Spinal cord (tissue), 10 donors: ENCODE results near the gene LAMA3. TPM values are rescaled to one million over a fixed set of nuclear protein-coding genes. Genes with fewer than 3 reads are reported as not detected.

Experiments
- DNase-seq, 6 donors: peaks; one replicate each; pipeline versions ENCODE4 v3.0.0 to v3.0.0-alpha.2; 2013 to 2015; ENCODE audit warnings: low spot score in 6 of 6, low read depth in 4 of 6
- H3K27ac ChIP-seq: one replicate; pipeline ENCODE4 v1.5.1; 2013; ENCODE audit warnings: low read depth, low read length, control low read depth
- H3K27me3 ChIP-seq: one replicate; pipeline ENCODE4 v1.6.1; 2013; ENCODE audit warnings: low read length; ENCODE audit not compliant: control insufficient read depth, insufficient read depth
- H3K36me3 ChIP-seq: one replicate; pipeline ENCODE4 v1.6.1; 2013; ENCODE audit warnings: low read length; ENCODE audit not compliant: control insufficient read depth, insufficient read depth
- H3K4me1 ChIP-seq: one replicate; pipeline ENCODE4 v1.6.1; 2013; ENCODE audit warnings: low read length; ENCODE audit not compliant: control insufficient read depth, insufficient read depth
- H3K4me3 ChIP-seq: one replicate; pipeline ENCODE4 v1.5.1; 2013; ENCODE audit warnings: low read depth, low read length, control low read depth
- H3K9me3 ChIP-seq: one replicate; pipeline ENCODE4 v1.6.1; 2013; ENCODE audit warnings: low read length; ENCODE audit not compliant: control insufficient read depth, insufficient read depth
- WGBS: methylation state at CpG from one replicate; pipeline ENCODE4 v1.1.5; 2013; ENCODE audit warnings: missing lambda C conversion rate; ENCODE audit not compliant: insufficient coverage; 5-methylcytosine and 5-hydroxymethylcytosine counted together
- polyA plus RNA-seq, 2 donors: library from polyadenylated mRNA; unstranded; fragments of 120-200 nt; gene quantifications; one replicate each; pipeline ENCODE4 v1.2.1, GENCODE V29; 2013; ENCODE audit not compliant: insufficient read length in 2 of 2
- total RNA-seq, 2 donors: library from RNA; depleted of rRNA in 1 of 2; stranded (reverse); fragments of 120-200 nt in 1 of 2; fragments of >200 nt in 1 of 2; gene quantifications; one replicate each; pipeline versions ENCODE4 v1.2.3 to v1.2.4, GENCODE V29; 2013 to 2014
- donor health status: healthy.

Gene LAMA3
- total and polyA plus RNA-seq, 4 donors, result 5.8 to 10.4 (median 8.1) TPM

- Histone ChIP-seq H3K36me3 (peaks cover 11% of the 10 kb centered on the region), H3K27me3 (no peaks in the 10 kb centered on the region), H3K9me3 (no peaks in the 10 kb centered on the region), H3K27ac (no peak overlapping the region), H3K4me3 (no peak overlapping the region), H3K4me1 (no peaks in the 10 kb centered on the region)
- no peak for DNase-seq
- WGBS, result no CpG with 5 or more reads among the region's 1 CpG
Measured at GRCh38 chr18:23849141-23849540, 159.9 kb downstream of the LAMA3 start.

DNA sequence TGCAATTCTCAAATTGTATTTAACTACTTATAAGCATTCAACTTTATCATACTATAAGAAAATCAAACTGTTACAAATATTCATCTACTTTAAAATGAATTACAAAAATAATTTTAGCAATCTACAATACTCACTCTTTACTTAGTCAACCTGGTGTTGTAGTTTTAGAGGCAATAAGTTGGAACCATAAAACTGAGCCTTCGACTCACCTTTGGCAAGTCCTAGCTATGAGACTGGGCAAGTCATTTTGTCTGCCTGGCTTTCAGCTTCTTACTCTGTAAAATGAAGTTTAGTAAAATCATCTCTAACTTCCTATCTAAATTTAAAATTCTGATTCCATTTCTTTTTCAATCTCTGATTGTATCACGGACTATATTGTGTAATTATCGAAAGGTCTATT lies 161.0 kb downstream of the LAMA3 start:
- Histone ChIP-seq H3K9me3 (no peaks in the 10 kb centered on the region), H3K27ac (no peak overlapping the region), H3K4me3 (no peak overlapping the region), H3K36me3 (peaks cover 11% of the 10 kb centered on the region), H3K27me3 (no peaks in the 10 kb centered on the region), H3K4me1 (no peaks in the 10 kb centered on the region)
- WGBS, result no CpG with 5 or more reads among the region's 3 CpGs
- no peak for DNase-seq

DNA sequence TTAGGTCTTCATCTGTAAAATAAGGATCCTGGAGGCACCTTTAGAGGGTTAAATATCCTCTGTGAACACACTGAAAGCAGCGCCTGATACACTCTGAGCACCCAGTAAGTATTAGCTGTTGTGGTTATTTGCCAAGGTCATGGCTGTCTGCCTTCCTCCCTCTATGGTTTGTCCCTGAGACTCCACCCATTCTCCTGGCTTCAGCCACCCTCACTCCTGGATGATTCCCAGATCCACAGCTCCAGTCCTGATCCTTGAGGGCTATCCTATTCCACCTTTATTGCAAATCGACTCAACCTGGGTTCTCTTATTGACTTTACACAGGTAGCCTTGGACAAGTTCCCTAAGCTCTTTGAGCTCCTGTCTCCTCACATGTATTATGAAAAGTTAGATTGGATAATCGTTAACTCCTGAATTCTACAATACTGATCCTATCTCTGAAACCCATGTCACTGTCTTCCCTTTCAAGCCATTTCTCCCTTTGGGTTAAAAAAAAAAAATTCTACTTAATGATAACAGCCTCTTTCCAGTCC lies 162.3 kb downstream of the LAMA3 start:
- Histone ChIP-seq H3K36me3 (peaks cover 7% of the 10 kb centered on the region), H3K9me3 (no peaks in the 10 kb centered on the region), H3K27ac (no peak overlapping the region), H3K4me1 (no peaks in the 10 kb centered on the region), H3K4me3 (no peak overlapping the region), H3K27me3 (no peaks in the 10 kb centered on the region)
- no peak for DNase-seq
- whole genome bisulfite sequencing, result 50% methylated on average over 1 of the region's 3 CpGs

GRCh38 chr18:23852236-23853045 lies 163.2 kb downstream of the LAMA3 start:
- no peaks in the 10 kb centered on the region for H3K4me1 ChIP-seq
- peaks cover 2% of the 10 kb centered on the region for H3K36me3 ChIP-seq
- no peak for DNase-seq
- no peak overlapping the region for H3K27ac ChIP-seq
- no peaks in the 10 kb centered on the region for H3K9me3 ChIP-seq
- no peaks in the 10 kb centered on the region for H3K27me3 ChIP-seq
- H3K4me3 ChIP-seq, result no peak overlapping the region
- 67% methylated on average over 1 of the region's 4 CpGs for WGBS

DNA sequence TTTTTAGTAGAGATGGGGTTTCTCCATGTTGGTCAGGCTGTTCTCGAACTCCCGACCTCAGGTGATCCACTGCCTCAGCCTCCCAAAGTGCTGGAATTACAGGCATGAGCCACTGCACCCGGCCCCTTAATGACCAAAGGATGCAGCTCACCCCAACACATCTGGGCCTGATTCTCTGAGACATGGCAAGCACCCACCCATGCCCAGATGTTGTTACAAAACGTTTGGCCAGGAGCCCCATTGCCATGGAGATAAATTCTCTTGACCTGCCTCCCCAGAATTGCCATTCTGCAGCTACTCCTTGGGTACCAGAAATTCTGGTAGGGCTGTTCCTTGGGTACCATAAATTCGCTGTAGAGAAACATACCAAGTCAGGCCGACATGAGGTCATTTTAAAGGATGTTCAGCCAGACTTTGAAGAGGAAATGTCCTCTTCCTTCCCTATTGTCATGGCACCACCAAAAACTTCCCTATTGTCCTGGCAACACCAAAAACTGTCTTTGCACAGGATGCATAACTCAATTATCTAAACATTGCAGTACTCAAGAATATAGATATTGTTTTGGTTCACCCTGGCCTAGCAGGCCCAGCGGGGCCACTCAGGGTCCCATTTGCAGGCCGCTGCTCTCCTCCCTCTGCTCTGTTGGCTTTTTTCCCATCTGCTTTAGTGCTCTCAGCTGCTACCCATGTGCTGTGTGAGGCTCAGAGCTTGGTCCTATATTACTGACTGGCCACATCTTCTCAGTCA lies 164.4 kb downstream of the LAMA3 start:
- Histone ChIP-seq H3K4me1 (no peaks in the 10 kb centered on the region), H3K27ac (no peak overlapping the region)
- 90% methylated on average over 8 of the region's 8 CpGs for WGBS

GRCh38 chr18:23855721-23856120 lies 166.5 kb downstream of the LAMA3 start:
- 100% methylated on average over 1 of the region's 5 CpGs for WGBS

More for the DNA sequence above, 164.4 kb downstream of the LAMA3 start:
- Histone ChIP-seq H3K36me3 (no peaks in the 10 kb centered on the region), H3K27me3 (no peaks in the 10 kb centered on the region), H3K4me3 (no peak overlapping the region), H3K9me3 (no peaks in the 10 kb centered on the region)
- DNase-seq, result no peak

GRCh38 chr18:23856466-23857163 lies 167.4 kb downstream of the LAMA3 start:
- no peak for DNase-seq
- Histone ChIP-seq H3K4me3 (no peak overlapping the region), H3K27ac (no peak overlapping the region), H3K4me1 (peaks cover 4% of the 10 kb centered on the region), H3K27me3 (no peaks in the 10 kb centered on the region), H3K36me3 (peaks cover 2% of the 10 kb centered on the region), H3K9me3 (no peaks in the 10 kb centered on the region)
- 64% methylated on average over 1 of the region's 5 CpGs for WGBS

More at GRCh38 chr18:23855721-23856120, 166.5 kb downstream of the LAMA3 start:
- Histone ChIP-seq H3K36me3 (no peaks in the 10 kb centered on the region), H3K27ac (no peak overlapping the region), H3K4me3 (no peak overlapping the region), H3K4me1 (no peaks in the 10 kb centered on the region), H3K27me3 (no peaks in the 10 kb centered on the region), H3K9me3 (no peaks in the 10 kb centered on the region)
- DNase-seq, result no peak

- peaks cover 2% of the 10 kb centered on the region for H3K36me3 ChIP-seq
- no peaks in the 10 kb centered on the region for H3K27me3 ChIP-seq
- no peak overlapping the region for H3K27ac ChIP-seq
- no peaks in the 10 kb centered on the region for H3K9me3 ChIP-seq
- H3K4me1 ChIP-seq, result peaks cover 7% of the 10 kb centered on the region
- no peak for DNase-seq
- WGBS, result 85% methylated on average over 5 of the region's 5 CpGs
- H3K4me3 ChIP-seq, result no peak overlapping the region
Measured at GRCh38 chr18:23857164-23857552, 167.9 kb downstream of the LAMA3 start.

GRCh38 chr18:23857756-23858155 lies 168.5 kb downstream of the LAMA3 start:
- peaks cover 2% of the 10 kb centered on the region for H3K36me3 ChIP-seq
- peaks cover 9% of the 10 kb centered on the region for H3K4me1 ChIP-seq
- no peaks in the 10 kb centered on the region for H3K9me3 ChIP-seq
- H3K27me3 ChIP-seq, result no peaks in the 10 kb centered on the region
- DNase-seq, result no peak
- no peak overlapping the region for H3K27ac ChIP-seq
- WGBS, result 82% methylated on average over 8 of the region's 9 CpGs
- H3K4me3 ChIP-seq, result no peak overlapping the region
